ENCODE measurements around the gene EDNRA. TPM values are rescaled to one million over a fixed set of nuclear protein-coding genes. Genes with fewer than 3 reads are reported as not detected.
A peak's percentile ranks its signal among the peaks of the same experiment; 100 is the strongest.

The EDNRA gene
- total RNA-seq, 1 donor from 2014 or later, result 3.9 TPM

GRCh38 chr4:147518846-147519767 is 38.2 kb downstream of the EDNRA start:
- TF ChIP-seq, protein P1, sequence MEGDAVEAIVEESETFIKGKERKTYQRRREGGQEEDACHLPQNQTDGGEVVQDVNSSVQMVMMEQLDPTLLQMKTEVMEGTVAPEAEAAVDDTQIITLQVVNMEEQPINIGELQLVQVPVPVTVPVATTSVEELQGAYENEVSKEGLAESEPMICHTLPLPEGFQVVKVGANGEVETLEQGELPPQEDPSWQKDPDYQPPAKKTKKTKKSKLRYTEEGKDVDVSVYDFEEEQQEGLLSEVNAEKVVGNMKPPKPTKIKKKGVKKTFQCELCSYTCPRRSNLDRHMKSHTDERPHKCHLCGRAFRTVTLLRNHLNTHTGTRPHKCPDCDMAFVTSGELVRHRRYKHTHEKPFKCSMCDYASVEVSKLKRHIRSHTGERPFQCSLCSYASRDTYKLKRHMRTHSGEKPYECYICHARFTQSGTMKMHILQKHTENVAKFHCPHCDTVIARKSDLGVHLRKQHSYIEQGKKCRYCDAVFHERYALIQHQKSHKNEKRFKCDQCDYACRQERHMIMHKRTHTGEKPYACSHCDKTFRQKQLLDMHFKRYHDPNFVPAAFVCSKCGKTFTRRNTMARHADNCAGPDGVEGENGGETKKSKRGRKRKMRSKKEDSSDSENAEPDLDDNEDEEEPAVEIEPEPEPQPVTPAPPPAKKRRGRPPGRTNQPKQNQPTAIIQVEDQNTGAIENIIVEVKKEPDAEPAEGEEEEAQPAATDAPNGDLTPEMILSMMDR (conservative IDR thresholded peaks at IDR 0.05; ENCODE audit: low read depth, low read length), result peak; percentile 98
- peak; percentile 29 for DNase-seq (ENCODE audit: low read depth)
- H3K4me3 ChIP-seq (ENCODE audit: low read depth, low read length), result no peak overlapping the region

DNA sequence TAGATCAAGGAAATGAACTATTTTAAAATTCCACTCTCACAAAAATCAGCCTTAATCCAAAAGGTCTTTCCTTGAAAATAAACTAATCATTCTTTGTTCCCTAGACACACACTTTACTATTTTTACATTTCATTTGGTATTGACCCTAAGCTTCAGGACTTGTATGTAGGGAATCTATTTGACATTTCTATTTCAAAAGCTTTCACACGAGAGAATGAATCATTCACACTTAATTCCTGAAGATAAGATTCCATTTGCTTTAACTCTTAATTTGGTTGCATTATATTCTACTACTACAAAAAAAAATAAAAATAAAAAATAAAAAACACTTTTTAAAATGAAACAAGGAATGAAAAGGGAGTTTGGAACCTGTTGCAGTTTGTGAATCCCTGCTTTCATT is 43.7 kb downstream of the EDNRA start:
- H3K4me3 ChIP-seq (ENCODE audit: low read depth, low read length), result no peak overlapping the region
- TF ChIP-seq, protein P1 (conservative IDR thresholded peaks at IDR 0.05; ENCODE audit: low read depth, low read length), result no peak
- no peak for DNase-seq (ENCODE audit: low read depth)

GRCh38 chr4:147525494-147526271 is 44.8 kb downstream of the EDNRA start:
- TF ChIP-seq, protein P1 (conservative IDR thresholded peaks at IDR 0.05; ENCODE audit: low read depth, low read length), result no peak
- H3K4me3 ChIP-seq (ENCODE audit: low read depth, low read length), result no peak overlapping the region
- DNase-seq (ENCODE audit: low read depth), result no peak

- TF ChIP-seq, protein P1 (conservative IDR thresholded peaks at IDR 0.05; ENCODE audit: low read depth, low read length), result no peak
- no peak overlapping the region for H3K4me3 ChIP-seq (ENCODE audit: low read depth, low read length)
- no peak for DNase-seq (ENCODE audit: low read depth)
These were observed 45.4 kb downstream of the EDNRA start for GRCh38 chr4:147526272-147526654.

- H3K4me3 ChIP-seq (ENCODE audit: low read depth, low read length), result no peak overlapping the region
- DNase-seq (ENCODE audit: low read depth), result no peak
- TF ChIP-seq, protein P1 (conservative IDR thresholded peaks at IDR 0.05; ENCODE audit: low read depth, low read length), result no peak
These were observed 47.2 kb downstream of the EDNRA start for GRCh38 chr4:147528054-147528453.

DNA sequence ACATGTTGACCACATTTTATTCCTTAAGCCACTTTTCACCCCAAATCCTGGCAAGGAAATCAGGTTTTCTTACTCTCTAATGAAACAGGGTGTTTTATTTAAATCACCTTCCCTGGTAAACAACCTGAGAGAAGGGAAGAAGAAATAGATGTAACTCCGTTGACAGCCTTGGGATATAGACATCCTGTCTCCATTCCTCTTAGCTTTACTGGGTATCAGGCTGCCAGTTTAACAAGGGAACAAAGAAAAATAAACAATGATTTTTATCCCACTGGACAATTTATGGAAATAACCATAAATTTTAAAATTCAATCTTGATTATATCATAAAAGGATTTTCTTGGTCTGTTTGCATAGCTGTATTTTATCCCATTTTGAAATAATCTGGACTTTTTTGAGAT is 49.2 kb downstream of the EDNRA start:
- TF ChIP-seq, protein P1 (conservative IDR thresholded peaks at IDR 0.05; ENCODE audit: low read depth, low read length), result no peak
- no peak for DNase-seq (ENCODE audit: low read depth)
- H3K4me3 ChIP-seq (ENCODE audit: low read depth, low read length), result no peak overlapping the region

Data from epithelial cell of proximal tubule (primary cell).